ENCODE results near the gene CHMP3.
"Not testable (repeated sequence)": the region's sequence is repeated elsewhere in the genome, so short reads cannot be mapped to it uniquely, and the experiment has no call there.

Gene CHMP3

GRCh38 chr2:86562922-86563649, at the start of gene CHMP3:
CHMP3 (minus strand) TSS chr2:86563443; CDS start chr2:86563348, 95 bp downstream.
- DNase-seq (ENCODE audit: low read depth, low spot score) = peak; percentile 92

GRCh38 chr2:86610871-86611270, 47.6 kb upstream of the CHMP3 start:
- DNase-seq (ENCODE audit: low read depth, low spot score) = no peak

GRCh38 chr2:86608832-86609410, 45.7 kb upstream of the CHMP3 start:
- DNase-seq (ENCODE audit: low read depth, low spot score) = no peak

GRCh38 chr2:86603905-86604304, 40.7 kb upstream of the CHMP3 start:
- no peak for DNase-seq (ENCODE audit: low read depth, low spot score)

- no peak for DNase-seq (ENCODE audit: low read depth, low spot score)
Measured at GRCh38 chr2:86598966-86599365, 35.7 kb upstream of the CHMP3 start.

GRCh38 chr2:86596118-86596517, 32.9 kb upstream of the CHMP3 start:
- no peak for DNase-seq (ENCODE audit: low read depth, low spot score)

GRCh38 chr2:86593266-86593665, 30.0 kb upstream of the CHMP3 start:
- no peak for DNase-seq (ENCODE audit: low read depth, low spot score)

GRCh38 chr2:86592547-86593230, 29.4 kb upstream of the CHMP3 start:
- no peak for DNase-seq (ENCODE audit: low read depth, low spot score)

- not testable (repeated sequence) for DNase-seq (ENCODE audit: low read depth, low spot score)
Measured at GRCh38 chr2:86589701-86590100, 26.5 kb upstream of the CHMP3 start.

GRCh38 chr2:86584151-86584913, 21.1 kb upstream of the CHMP3 start:
- DNase-seq (ENCODE audit: low read depth, low spot score) = no peak

- DNase-seq (ENCODE audit: low read depth, low spot score) = no peak
Measured at GRCh38 chr2:86580560-86580959, 17.3 kb upstream of the CHMP3 start.

GRCh38 chr2:86577817-86578456, 14.7 kb upstream of the CHMP3 start:
- no peak for DNase-seq (ENCODE audit: low read depth, low spot score)

GRCh38 chr2:86570059-86570458, 6.8 kb upstream of the CHMP3 start:
- DNase-seq (ENCODE audit: low read depth, low spot score) = no peak

- no peak for DNase-seq (ENCODE audit: low read depth, low spot score)
Measured at GRCh38 chr2:86566821-86567190, 3.6 kb upstream of the CHMP3 start.

GRCh38 chr2:86566158-86566820, 3.0 kb upstream of the CHMP3 start:
- DNase-seq (ENCODE audit: low read depth, low spot score) = no peak

GRCh38 chr2:86563650-86564061, 413 bp upstream of the CHMP3 start:
- no peak for DNase-seq (ENCODE audit: low read depth, low spot score)

GRCh38 chr2:86562485-86562921, 740 bp downstream of the CHMP3 start:
- no peak for DNase-seq (ENCODE audit: low read depth, low spot score)

GRCh38 chr2:86557836-86558235, 5.4 kb downstream of the CHMP3 start:
- no peak for DNase-seq (ENCODE audit: low read depth, low spot score)

- no peak for DNase-seq (ENCODE audit: low read depth, low spot score)
Measured at GRCh38 chr2:86556508-86556907, 6.7 kb downstream of the CHMP3 start.

- no peak for DNase-seq (ENCODE audit: low read depth, low spot score)
Measured at GRCh38 chr2:86552889-86553288, 10.4 kb downstream of the CHMP3 start.
